ENCODE measurements around the gene NHLH1. TPM values are rescaled to one million over a fixed set of nuclear protein-coding genes. Genes with fewer than 3 reads are reported as not detected.

NHLH1 gene
- total RNA-seq, 6 experiments from 2014 or later = 0.11 to 0.17 (median 0.11) TPM; not detected in 3

DNA sequence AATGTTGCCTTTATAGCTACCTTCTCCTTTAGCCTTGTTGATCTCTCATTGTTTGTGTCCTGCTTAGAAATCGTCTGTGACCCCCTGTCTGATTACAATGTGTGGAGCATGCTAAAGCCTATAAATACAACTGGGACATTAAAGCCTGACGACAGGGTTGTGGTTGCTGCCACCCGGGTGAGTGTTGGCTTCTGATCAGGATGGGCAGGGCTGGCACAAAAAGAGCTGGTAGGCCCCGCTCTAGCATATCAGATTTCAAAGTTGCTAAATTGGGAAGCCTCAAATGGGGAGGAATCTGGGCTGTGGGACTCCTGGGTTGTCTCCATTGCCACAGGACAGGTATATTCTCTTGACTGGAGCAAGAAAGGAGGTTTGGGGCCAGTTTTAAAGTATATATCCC is 15.2 kb upstream of the NHLH1 start:
- TF ChIP-seq, protein P1, sequence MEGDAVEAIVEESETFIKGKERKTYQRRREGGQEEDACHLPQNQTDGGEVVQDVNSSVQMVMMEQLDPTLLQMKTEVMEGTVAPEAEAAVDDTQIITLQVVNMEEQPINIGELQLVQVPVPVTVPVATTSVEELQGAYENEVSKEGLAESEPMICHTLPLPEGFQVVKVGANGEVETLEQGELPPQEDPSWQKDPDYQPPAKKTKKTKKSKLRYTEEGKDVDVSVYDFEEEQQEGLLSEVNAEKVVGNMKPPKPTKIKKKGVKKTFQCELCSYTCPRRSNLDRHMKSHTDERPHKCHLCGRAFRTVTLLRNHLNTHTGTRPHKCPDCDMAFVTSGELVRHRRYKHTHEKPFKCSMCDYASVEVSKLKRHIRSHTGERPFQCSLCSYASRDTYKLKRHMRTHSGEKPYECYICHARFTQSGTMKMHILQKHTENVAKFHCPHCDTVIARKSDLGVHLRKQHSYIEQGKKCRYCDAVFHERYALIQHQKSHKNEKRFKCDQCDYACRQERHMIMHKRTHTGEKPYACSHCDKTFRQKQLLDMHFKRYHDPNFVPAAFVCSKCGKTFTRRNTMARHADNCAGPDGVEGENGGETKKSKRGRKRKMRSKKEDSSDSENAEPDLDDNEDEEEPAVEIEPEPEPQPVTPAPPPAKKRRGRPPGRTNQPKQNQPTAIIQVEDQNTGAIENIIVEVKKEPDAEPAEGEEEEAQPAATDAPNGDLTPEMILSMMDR (IDR thresholded peaks at IDR 0.05) = no peak
- no peaks in the 10 kb centered on the region for H3K4me1 Mint-ChIP-seq (ENCODE audit: low read depth)
- H3K36me3 Mint-ChIP-seq (ENCODE audit: low read depth) = peaks cover 28% of the 10 kb centered on the region
- no peaks in the 10 kb centered on the region for H3K9me3 Mint-ChIP-seq
- no peak overlapping the region for H3K27ac Mint-ChIP-seq
- no peaks in the 10 kb centered on the region; the same call in 1 of the 2 replicates for H3K27me3 Mint-ChIP-seq (ENCODE audit: insufficient read depth)
- no peak for DNase-seq
- H3K4me3 Mint-ChIP-seq = no peak overlapping the region

DNA sequence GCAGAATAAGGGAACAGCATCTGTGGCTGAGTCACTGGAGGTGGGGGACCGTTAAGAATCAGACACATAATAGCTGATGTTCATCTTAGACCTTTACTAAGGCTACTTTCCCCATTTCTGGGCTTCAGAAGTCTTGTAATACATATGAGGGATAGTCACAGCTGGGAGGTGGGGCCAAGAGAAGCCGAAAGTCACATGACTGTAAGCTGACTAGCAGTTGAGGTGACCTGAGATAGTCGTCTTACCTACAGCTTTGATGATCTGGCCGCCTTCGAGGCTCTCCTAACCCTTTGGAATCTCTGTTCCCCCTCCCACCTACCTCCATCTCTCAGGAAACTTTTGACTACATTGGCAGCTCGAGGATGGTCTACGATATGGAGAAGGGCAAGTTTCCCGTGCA is 14.3 kb upstream of the NHLH1 start:
- Mint-ChIP-seq H3K36me3 (ENCODE audit: low read depth) (peaks cover 33% of the 10 kb centered on the region), H3K27ac (no peak overlapping the region), H3K27me3 (ENCODE audit: insufficient read depth) (no peaks in the 10 kb centered on the region), H3K9me3 (no peaks in the 10 kb centered on the region), H3K4me1 (ENCODE audit: low read depth) (peaks cover 1% of the 10 kb centered on the region; the same call in 1 of the 2 replicates), H3K4me3 (no peak overlapping the region)
- TF ChIP-seq, protein P1 (IDR thresholded peaks at IDR 0.05) = no peak
- DNase-seq = no peak

DNA sequence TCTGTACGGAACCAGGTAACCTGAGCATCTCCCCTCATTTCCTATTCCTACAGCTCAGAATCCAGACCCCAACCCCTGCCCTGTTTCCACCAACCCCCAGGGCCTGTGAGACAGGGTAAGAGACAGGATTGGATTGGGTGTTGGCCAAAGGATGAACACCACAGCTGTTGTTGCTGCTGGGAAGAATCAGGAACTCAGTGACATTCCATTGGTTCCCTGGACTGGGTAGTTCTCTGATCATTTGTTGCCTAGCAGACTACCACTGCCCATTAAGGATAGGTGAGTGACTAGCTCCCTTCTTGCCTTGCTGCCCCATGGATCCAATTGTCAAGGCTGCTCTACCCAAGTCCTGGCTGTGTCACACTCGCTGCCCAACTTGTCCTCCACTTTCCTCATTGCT is 13.6 kb upstream of the NHLH1 start:
- Mint-ChIP-seq H3K9me3 (no peaks in the 10 kb centered on the region), H3K36me3 (ENCODE audit: low read depth) (peaks cover 33% of the 10 kb centered on the region), H3K4me1 (ENCODE audit: low read depth) (peaks cover 7% of the 10 kb centered on the region; the same call in 1 of the 2 replicates), H3K4me3 (no peak overlapping the region), H3K27ac (no peak overlapping the region), H3K27me3 (ENCODE audit: insufficient read depth) (no peaks in the 10 kb centered on the region)
- peak; percentile 49 for DNase-seq
- TF ChIP-seq, protein P1 (IDR thresholded peaks at IDR 0.05) = no peak

DNA sequence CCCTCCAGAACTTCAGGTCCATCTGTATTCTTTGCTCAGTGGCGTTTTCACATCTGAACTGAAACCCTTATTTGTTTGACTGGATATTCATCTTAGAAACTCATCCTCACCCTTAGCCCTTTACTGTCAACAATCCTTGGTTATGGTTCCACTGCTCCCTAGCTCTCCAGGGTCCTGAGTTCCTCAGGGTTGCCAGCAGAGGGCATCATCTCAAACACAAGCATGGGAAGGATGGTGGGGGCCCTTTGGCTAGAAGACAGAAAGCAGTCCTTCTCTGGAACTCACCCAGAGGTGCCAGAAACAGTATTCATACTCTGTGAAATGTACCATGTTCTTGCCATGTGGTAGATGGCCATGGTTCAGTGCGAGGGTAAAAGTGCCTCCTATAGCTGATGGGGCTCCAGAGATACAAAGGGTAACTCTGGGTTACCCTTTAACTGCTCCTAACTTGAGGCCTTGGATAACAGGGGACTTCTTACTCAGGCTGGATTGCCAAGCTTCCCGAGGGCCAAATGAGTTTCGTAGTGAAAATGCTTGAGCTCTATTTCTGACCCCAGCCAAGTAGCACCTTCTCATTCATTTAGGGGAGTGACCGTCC is 12.4 kb upstream of the NHLH1 start:
- no peak for DNase-seq
- H3K36me3 Mint-ChIP-seq (ENCODE audit: low read depth) = peaks cover 42% of the 10 kb centered on the region
- no peak overlapping the region for H3K27ac Mint-ChIP-seq
- H3K4me1 Mint-ChIP-seq (ENCODE audit: low read depth) = peaks cover 7% of the 10 kb centered on the region; the same call in 1 of the 2 replicates
- H3K27me3 Mint-ChIP-seq (ENCODE audit: insufficient read depth) = no peaks in the 10 kb centered on the region
- H3K9me3 Mint-ChIP-seq = no peaks in the 10 kb centered on the region
- TF ChIP-seq, protein P1 (IDR thresholded peaks at IDR 0.05) = peak; percentile 74
- no peak overlapping the region for H3K4me3 Mint-ChIP-seq

DNA sequence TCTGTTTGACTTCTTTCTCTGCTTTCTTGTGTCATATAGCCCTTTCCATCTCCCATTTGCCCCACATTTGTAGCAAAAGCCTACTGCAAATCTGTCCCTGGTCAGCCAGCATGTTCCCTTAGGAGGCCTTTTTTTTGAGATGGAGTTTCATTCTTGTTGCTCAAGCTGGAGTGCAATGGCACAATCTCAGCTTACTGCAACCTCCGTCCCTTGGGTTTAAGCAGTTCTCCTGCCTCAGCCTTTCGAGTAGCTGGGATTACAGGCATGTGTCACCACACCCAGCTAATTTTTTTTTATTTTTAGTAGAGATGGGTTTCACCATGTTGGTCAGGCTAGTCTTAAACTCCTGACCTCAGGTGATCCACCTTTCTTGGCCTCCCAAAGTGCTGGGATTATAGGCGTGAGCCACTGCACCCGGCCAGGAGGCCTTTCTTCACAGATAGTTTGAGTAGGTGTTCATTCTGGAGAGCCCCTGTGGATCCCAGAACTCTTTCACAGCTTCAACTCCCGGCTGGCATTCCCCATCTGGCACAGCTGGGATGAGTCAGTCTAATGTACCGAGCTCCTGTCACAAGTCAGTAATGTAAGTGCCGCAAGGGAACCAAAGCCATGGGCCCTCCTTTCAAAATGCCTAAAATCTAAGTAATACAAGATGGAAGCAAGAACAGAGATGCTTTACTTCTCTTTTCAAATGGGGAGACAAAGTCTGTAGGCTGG is 9.4 kb upstream of the NHLH1 start:
- DNase-seq = peak; percentile 25
- Mint-ChIP-seq H3K9me3 (no peaks in the 10 kb centered on the region), H3K27ac (no peak overlapping the region), H3K4me3 (no peak overlapping the region), H3K36me3 (ENCODE audit: low read depth) (peaks cover 50% of the 10 kb centered on the region), H3K27me3 (ENCODE audit: insufficient read depth) (no peaks in the 10 kb centered on the region), H3K4me1 (ENCODE audit: low read depth) (peaks cover 7% of the 10 kb centered on the region; the same call in 1 of the 2 replicates)
- TF ChIP-seq, protein P1 (IDR thresholded peaks at IDR 0.05) = no peak

Measured in HFFc6 (cell line).